Measurements from ENCODE around the gene JMJD6. TPM values are rescaled to one million over a fixed set of nuclear protein-coding genes. Genes with fewer than 3 reads are reported as not detected.

Gene JMJD6
- polyA plus RNA-seq (2011; rRNA removed) (12.5 and 17.2 TPM in 2 replicates), polyA minus RNA-seq (2011; rRNA and poly(A)+ RNA removed) (14.3 and 15.1 TPM in 2 replicates)

DNA sequence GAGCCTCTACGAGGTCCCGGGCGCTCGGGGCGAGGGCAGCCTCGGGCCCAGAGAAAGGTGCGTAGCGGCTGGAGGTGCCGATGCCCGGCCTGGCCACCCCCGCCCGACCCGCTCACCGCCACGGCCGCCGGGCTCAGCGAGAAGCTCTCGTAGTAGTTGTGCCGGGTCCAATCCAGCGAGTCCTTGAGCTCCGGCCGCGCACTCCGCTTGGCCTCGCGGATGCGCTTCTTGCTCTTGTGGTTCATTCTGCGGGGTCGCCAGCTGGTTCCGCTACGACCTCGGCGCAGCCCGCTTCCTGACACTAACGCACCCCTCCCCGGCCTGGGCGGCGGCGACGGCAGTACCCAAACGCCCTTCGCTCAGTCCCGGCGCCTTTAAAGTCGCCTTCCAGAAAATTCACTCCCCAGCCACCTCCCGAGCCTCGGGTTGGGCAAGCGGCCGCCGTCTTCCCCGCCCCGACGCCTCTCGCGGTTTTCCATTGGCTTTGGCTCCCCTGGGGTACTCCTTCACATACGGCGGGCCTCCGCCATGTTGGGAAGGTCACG, at the start of gene JMJD6:
Gene JMJD6 (minus strand): TSS at position 376 of the 545 bp plus-strand sequence. CDS start 131 bp downstream, at position 245.
- CTCF ChIA-PET: interaction anchor here (1.8 to 3.9 kb wide), 3 partner anchors 10 to 45 kb away, joined by 6 to 25 read pairs (median 9); no protein-coding TSS in a partner anchor
- POLR2A ChIA-PET: no interaction called here
- TF ChIP-seq, protein P1, sequence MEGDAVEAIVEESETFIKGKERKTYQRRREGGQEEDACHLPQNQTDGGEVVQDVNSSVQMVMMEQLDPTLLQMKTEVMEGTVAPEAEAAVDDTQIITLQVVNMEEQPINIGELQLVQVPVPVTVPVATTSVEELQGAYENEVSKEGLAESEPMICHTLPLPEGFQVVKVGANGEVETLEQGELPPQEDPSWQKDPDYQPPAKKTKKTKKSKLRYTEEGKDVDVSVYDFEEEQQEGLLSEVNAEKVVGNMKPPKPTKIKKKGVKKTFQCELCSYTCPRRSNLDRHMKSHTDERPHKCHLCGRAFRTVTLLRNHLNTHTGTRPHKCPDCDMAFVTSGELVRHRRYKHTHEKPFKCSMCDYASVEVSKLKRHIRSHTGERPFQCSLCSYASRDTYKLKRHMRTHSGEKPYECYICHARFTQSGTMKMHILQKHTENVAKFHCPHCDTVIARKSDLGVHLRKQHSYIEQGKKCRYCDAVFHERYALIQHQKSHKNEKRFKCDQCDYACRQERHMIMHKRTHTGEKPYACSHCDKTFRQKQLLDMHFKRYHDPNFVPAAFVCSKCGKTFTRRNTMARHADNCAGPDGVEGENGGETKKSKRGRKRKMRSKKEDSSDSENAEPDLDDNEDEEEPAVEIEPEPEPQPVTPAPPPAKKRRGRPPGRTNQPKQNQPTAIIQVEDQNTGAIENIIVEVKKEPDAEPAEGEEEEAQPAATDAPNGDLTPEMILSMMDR (IDR thresholded peaks at IDR 0.05; ENCODE audit: insufficient read depth, low read depth, low read length): no peak
- Histone ChIP-seq H3K27me3 (ENCODE audit: control insufficient read depth, insufficient read depth, low read length) (no peaks in the 10 kb centered on the region), H3K4me3 (ENCODE audit: low read depth, low read length) (peak within 1 kb of the TSS; percentile 93), H3K36me3 (ENCODE audit: control insufficient read depth, insufficient read depth, low read length) (peaks cover 11% of the 10 kb centered on the region)
- peak; percentile 81 for DNase-seq (ENCODE audit: low read depth)

DNA sequence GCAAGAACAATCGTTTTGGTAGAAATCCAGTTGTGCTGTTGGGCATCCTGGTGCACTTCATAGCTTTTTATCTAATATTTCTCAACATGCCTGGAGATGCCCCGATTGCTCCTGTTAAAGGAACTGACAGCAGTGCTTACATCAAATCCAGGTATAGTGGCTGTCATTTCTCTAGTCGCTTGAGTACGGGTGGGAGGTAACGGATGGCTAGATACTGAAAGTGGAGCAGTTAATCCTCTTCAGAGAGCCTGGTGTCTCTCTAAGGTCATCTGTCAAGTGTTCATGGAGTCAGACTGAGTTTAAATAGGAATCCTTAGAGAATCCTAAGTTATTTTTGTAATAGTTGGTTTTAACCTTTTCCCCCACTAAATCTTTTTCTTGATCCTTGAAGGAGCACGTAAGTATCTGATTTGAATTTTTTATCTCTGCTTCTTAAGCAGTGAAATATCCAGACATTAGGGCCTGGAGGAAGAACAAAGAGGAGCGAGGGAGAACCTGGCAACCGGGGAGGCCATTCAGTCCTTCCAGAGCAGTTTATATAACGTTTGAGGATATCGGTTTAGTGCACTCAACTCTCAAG, 48.7 kb upstream of the JMJD6 start:
- Histone ChIP-seq H3K4me3 (ENCODE audit: low read depth, low read length) (no peak overlapping the region), H3K27me3 (ENCODE audit: control insufficient read depth, insufficient read depth, low read length) (no peaks in the 10 kb centered on the region), H3K36me3 (ENCODE audit: control insufficient read depth, insufficient read depth, low read length) (peaks cover 6% of the 10 kb centered on the region)
- POLR2A ChIA-PET: no interaction called here
- CTCF ChIA-PET: no interaction called here
- no peak for DNase-seq (ENCODE audit: low read depth)
- TF ChIP-seq, protein P1 (IDR thresholded peaks at IDR 0.05; ENCODE audit: insufficient read depth, low read depth, low read length): no peak

DNA sequence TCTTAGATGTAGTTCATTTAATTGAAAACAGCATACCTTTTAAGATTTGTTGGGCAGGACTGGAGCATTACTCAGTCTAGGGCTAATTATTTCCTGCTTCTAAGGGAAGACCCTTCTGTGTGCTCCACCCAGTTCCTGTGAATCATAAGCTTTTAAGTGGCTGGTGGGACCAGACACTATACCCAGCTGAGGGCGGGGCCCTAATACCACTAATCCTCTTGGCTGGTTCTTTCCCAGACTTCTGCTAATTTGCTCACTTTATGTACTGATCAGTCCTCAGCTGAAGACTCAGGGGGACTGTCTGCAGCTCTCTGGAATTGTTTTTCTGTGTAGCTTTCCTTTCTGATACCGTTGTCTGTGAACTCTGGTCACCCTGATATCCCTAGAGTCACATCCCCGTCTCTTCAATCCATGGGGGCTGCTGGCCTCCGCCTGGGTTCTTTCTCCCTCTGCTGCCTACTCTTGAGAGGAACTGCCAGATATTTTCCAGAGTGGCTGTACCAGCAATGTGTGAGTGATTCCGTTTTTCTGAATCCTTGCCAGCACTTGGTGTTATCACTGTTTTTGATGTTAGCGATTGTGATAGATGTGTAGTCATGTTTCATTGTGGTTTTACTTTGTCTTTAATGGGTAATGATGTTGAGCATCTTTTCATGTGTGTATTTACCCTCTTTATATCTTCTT, 46.6 kb upstream of the JMJD6 start:
- H3K4me3 ChIP-seq (ENCODE audit: low read depth, low read length): no peak overlapping the region; the same call in 1 of the 2 replicates
- H3K27me3 ChIP-seq (ENCODE audit: control insufficient read depth, insufficient read depth, low read length): no peaks in the 10 kb centered on the region
- POLR2A ChIA-PET: interaction anchor here (0.6 kb wide), 1 partner anchor 107 kb away, joined by 4 read pairs; no protein-coding TSS in a partner anchor
- TF ChIP-seq, protein P1 (IDR thresholded peaks at IDR 0.05; ENCODE audit: insufficient read depth, low read depth, low read length): no peak
- peaks cover 2% of the 10 kb centered on the region; the same call in 1 of the 2 replicates for H3K36me3 ChIP-seq (ENCODE audit: control insufficient read depth, insufficient read depth, low read length)
- CTCF ChIA-PET: interaction anchor here (1.0 kb wide), 2 partner anchors 15 to 283 kb away, joined by 3 read pairs; no protein-coding TSS in a partner anchor
- DNase-seq (ENCODE audit: low read depth): peak; percentile 76

DNA sequence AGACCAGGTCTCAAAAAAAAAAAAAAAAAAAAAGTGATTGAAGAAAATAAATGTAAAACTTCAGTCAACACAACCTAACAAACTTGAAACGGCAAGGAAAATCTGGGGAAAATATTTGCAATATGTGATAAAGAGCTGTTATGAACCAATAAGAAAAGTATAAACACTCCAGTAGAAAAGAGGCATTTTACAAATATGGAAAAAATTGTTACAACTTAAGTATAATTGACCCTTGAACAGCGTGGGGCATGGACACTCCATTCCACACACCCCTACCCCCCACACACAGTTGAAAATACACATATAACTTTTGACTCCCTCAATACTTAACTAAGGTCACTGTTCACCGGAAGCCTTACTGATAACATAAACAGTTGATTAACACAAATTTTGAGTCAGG, 32.2 kb upstream of the JMJD6 start:
- TF ChIP-seq, protein P1 (IDR thresholded peaks at IDR 0.05; ENCODE audit: insufficient read depth, low read depth, low read length): no peak
- Histone ChIP-seq H3K4me3 (ENCODE audit: low read depth, low read length) (no peak overlapping the region), H3K27me3 (ENCODE audit: control insufficient read depth, insufficient read depth, low read length) (no peaks in the 10 kb centered on the region), H3K36me3 (ENCODE audit: control insufficient read depth, insufficient read depth, low read length) (no peaks in the 10 kb centered on the region)
- POLR2A ChIA-PET: no interaction called here
- CTCF ChIA-PET: interaction anchor here (0.7 to 1.2 kb wide), 3 partner anchors 11 to 33 kb away, joined by 3 read pairs; no protein-coding TSS in a partner anchor
- DNase-seq (ENCODE audit: low read depth): no peak

DNA sequence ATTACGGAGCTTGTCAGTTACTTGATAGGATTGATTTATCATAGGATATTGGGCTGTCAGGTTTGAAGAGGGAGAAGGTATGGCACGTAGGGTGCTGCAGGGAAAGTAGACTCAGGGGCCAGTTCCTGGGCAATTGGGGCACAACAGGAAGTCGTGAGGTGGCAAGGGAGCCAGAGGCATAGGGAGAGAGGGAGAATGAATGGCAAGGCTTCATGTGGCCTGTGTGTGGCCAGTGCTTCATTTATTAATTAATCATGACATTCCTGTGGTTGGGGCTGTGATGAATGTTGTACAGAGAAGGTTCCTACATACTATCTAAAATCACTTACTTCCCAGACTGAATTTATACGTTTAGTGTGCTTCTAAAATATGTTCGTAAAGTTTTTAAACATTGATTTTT, 30.9 kb upstream of the JMJD6 start:
- POLR2A ChIA-PET: no interaction called here
- no peaks in the 10 kb centered on the region; the same call in 1 of the 2 replicates for H3K36me3 ChIP-seq (ENCODE audit: control insufficient read depth, insufficient read depth, low read length)
- no peak overlapping the region for H3K4me3 ChIP-seq (ENCODE audit: low read depth, low read length)
- H3K27me3 ChIP-seq (ENCODE audit: control insufficient read depth, insufficient read depth, low read length): no peaks in the 10 kb centered on the region
- CTCF ChIA-PET: no interaction called here
- TF ChIP-seq, protein P1 (IDR thresholded peaks at IDR 0.05; ENCODE audit: insufficient read depth, low read depth, low read length): no peak
- no peak for DNase-seq (ENCODE audit: low read depth)
